K562 (cell line): ENCODE results near the gene DNAJC2. TPM values are rescaled to one million over a fixed set of nuclear protein-coding genes. Genes with fewer than 3 reads are reported as not detected.

Experiments used
- CREB1 ChIP-seq, 2 experiments: sonication (generic) in 1 of 2; formaldehyde crosslinking in 1 of 2; IDR thresholded peaks; 2 replicates each; pipeline versions ENCODE4 v1.6.1 to v1.8.0; 2012 to 2022; ENCODE audit warnings: inconsistent platforms in 1 of 2, mild to moderate bottlenecking in 1 of 2, missing genetic modification reagents in 1 of 2, moderate library complexity in 1 of 2
- E2F5 ChIP-seq: sonication (generic); formaldehyde crosslinking; IDR thresholded peaks from 2 replicates; pipeline ENCODE4 v1.8.0; 2022; ENCODE audit warnings: mild to moderate bottlenecking, missing genetic modification reagents
- JUN ChIP-seq, 2 experiments: sonication (generic) in 1 of 2; formaldehyde crosslinking in 1 of 2; IDR thresholded peaks; 2 replicates each; pipeline versions ENCODE4 v1.6.1 to v1.8.0; 2012 to 2022; ENCODE audit warnings: borderline replicate concordance in 2 of 2, mild to moderate bottlenecking in 2 of 2, improper control_type of control experiment in 1 of 2, low read depth in 1 of 2, low read length in 1 of 2, missing genetic modification reagents in 1 of 2
- KDM5B ChIP-seq: fragments of 200-600 bp; sonication (generic); IDR thresholded peaks from 2 replicates; pipeline ENCODE4 v1.6.1; 2012; ENCODE audit warnings: low read depth, mild to moderate bottlenecking, moderate library complexity, low read length, control low read depth, inconsistent platforms; ENCODE audit not compliant: insufficient replicate concordance
- KLF1 ChIP-seq: fragments of 450-650 bp; IDR thresholded peaks from 2 replicates; pipeline ENCODE4 v1.6.1; 2016; ENCODE audit warnings: missing genetic modification characterization, missing compliant biosample characterization
- SIN3A ChIP-seq, 2 experiments: fragments of 150-350 bp in 1 of 2; IDR thresholded peaks; 2 replicates each; pipeline ENCODE4 v1.6.1; 2011 to 2016; ENCODE audit warnings: borderline replicate concordance in 2 of 2, low read depth in 2 of 2, low read length in 2 of 2, mild to moderate bottlenecking in 2 of 2, moderate library complexity in 2 of 2; ENCODE audit not compliant: control insufficient read depth in 1 of 2
- polyA plus RNA-seq, 8 experiments: library from polyadenylated mRNA; depleted of rRNA in 4 of 8; stranded (reverse) in 5 of 8; unstranded in 3 of 8; fragments of >200 nt; fragmentation: Nextera tagmentation in 2 of 8; fragmentation: Illumina TruSeq in 1 of 8; extraction: Ambion mirVana in 2 of 8; extraction: Trizol in 1 of 8; gene quantifications; 2 replicates each; pipeline versions ENCODE4 v1.2.1 to v1.2.3, GENCODE V29; 2011 to 2014; ENCODE audit warnings: inconsistent platforms in 1 of 8, missing spikeins in 1 of 8
- total RNA-seq, 7 experiments: library from RNA; depleted of rRNA in 6 of 7; stranded (reverse); fragments of >200 nt in 6 of 7; fragmentation: Illumina TruSeq in 2 of 7; extraction: Trizol in 2 of 7; gene quantifications; 2 replicates each; pipeline versions ENCODE4 v1.2.1 to v1.2.3, GENCODE V29; 2011 to 2021; ENCODE audit warnings: low replicate concordance in 1 of 7
- TF ChIP-seq, protein P1 (sequence below): fragments of 450-650 bp; IDR thresholded peaks from 2 replicates; pipeline ENCODE4 v1.6.1; 2014; ENCODE audit warnings: low read depth, mild to moderate bottlenecking, moderate library complexity, borderline replicate concordance

Gene DNAJC2
- total and polyA plus RNA-seq, 9 of the 15 experiments (the other 6 are each of a cell fraction or from before 2014, with no cell fraction given): 40.2 to 157 (median 92.1) TPM

- TF ChIP-seq, protein P1, sequence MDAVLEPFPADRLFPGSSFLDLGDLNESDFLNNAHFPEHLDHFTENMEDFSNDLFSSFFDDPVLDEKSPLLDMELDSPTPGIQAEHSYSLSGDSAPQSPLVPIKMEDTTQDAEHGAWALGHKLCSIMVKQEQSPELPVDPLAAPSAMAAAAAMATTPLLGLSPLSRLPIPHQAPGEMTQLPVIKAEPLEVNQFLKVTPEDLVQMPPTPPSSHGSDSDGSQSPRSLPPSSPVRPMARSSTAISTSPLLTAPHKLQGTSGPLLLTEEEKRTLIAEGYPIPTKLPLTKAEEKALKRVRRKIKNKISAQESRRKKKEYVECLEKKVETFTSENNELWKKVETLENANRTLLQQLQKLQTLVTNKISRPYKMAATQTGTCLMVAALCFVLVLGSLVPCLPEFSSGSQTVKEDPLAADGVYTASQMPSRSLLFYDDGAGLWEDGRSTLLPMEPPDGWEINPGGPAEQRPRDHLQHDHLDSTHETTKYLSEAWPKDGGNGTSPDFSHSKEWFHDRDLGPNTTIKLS: peak; percentile 84
- peak; percentile 70 for TF ChIP-seq KDM5B
- TF ChIP-seq CREB1 (IDR thresholded peaks at IDR 0.05): no peak; the same call in 1 of the 2 replicates
- TF ChIP-seq CREB1 (CRISPR knock-in tag; IDR thresholded peaks at IDR 0.05): peak; percentile 55
- TF ChIP-seq SIN3A (IDR thresholded peaks at IDR 0.05; ENCODE audit: borderline replicate concordance in 2 of 2, control insufficient read depth in 1 of 2, low read depth in 2 of 2, low read length in 2 of 2): peak in 1 of 2 experiments; percentile 43; a peak in 1 of 4 replicates
- TF ChIP-seq E2F5 (CRISPR knock-in tag): peak; percentile 40; the same call in 1 of the 2 replicates
- TF ChIP-seq JUN (IDR thresholded peaks at IDR 0.05; ENCODE audit: borderline replicate concordance, low read depth, low read length): no peak
- no peak for TF ChIP-seq JUN (CRISPR knock-in tag; IDR thresholded peaks at IDR 0.05; ENCODE audit: borderline replicate concordance)
- peak; percentile 42; the same call in 1 of the 2 replicates for TF ChIP-seq KLF1 (tag)
Measured at GRCh38 chr7:103296901-103297836, 47.4 kb downstream of the DNAJC2 start, which contains the start of gene PMPCB (continued).
